ENCODE results near the gene KRT8. TPM values are rescaled to one million over a fixed set of nuclear protein-coding genes. Genes with fewer than 3 reads are reported as not detected.

Gene KRT8
- total RNA-seq, 1 donor from 2014 or later = 54.3 TPM

GRCh38 chr12:52901715-52902541 is 2.9 kb downstream of the KRT8 start:
- no peak for DNase-seq (ENCODE audit: low spot score in 2 of 2)
- Histone ChIP-seq H3K4me1 (peaks cover 0 to 10% of the 10 kb centered on the region in 2 donors), H3K36me3 (peaks cover 13 to 44% of the 10 kb centered on the region in 2 donors), H3K4me3 (no peak overlapping the region), H3K27ac (no peak overlapping the region), H3K9me3 (no peaks in the 10 kb centered on the region), H3K27me3 (no peaks in the 10 kb centered on the region)
- TF ChIP-seq CTCF (IDR thresholded peaks at IDR 0.05) = no peak
- intact Hi-C loops (cut with DNase I) = loop anchor here (5.0 kb wide), 1 partner anchor 80 kb away; no protein-coding TSS in a partner anchor

- intact Hi-C loops (cut with DNase I) = loop anchor here (5.0 kb wide), 1 partner anchor 81 kb away; no protein-coding TSS in a partner anchor
- Histone ChIP-seq H3K4me1 (peaks cover 0 to 10% of the 10 kb centered on the region in 2 donors), H3K27ac (no peak overlapping the region), H3K9me3 (no peaks in the 10 kb centered on the region), H3K4me3 (no peak overlapping the region), H3K36me3 (peaks cover 13 to 44% of the 10 kb centered on the region in 2 donors), H3K27me3 (no peaks in the 10 kb centered on the region)
- DNase-seq (ENCODE audit: low spot score in 2 of 2) = no peak
- no peak for TF ChIP-seq CTCF (IDR thresholded peaks at IDR 0.05)
These were observed 3.8 kb downstream of the KRT8 start for GRCh38 chr12:52900896-52901714.

GRCh38 chr12:52900166-52900895 is 4.5 kb downstream of the KRT8 start:
- Histone ChIP-seq H3K9me3 (no peaks in the 10 kb centered on the region), H3K36me3 (peaks cover 13 to 44% of the 10 kb centered on the region in 2 donors), H3K4me1 (peaks cover 0 to 10% of the 10 kb centered on the region in 2 donors), H3K4me3 (no peak overlapping the region), H3K27ac (no peak overlapping the region), H3K27me3 (no peaks in the 10 kb centered on the region)
- intact Hi-C loops (cut with DNase I) = loop anchor here (5.0 kb wide), 1 partner anchor 82 kb away; no protein-coding TSS in a partner anchor
- TF ChIP-seq CTCF (IDR thresholded peaks at IDR 0.05) = no peak
- DNase-seq (ENCODE audit: low spot score in 2 of 2) = no peak

GRCh38 chr12:52899338-52900035 is 5.4 kb downstream of the KRT8 start:
- intact Hi-C loops (cut with DNase I) = loop anchor here (5.0 kb wide), 1 partner anchor 83 kb away; no protein-coding TSS in a partner anchor
- H3K4me3 ChIP-seq = no peak overlapping the region
- no peaks in the 10 kb centered on the region for H3K9me3 ChIP-seq
- H3K4me1 ChIP-seq = peaks cover 0 to 10% of the 10 kb centered on the region in 2 donors
- peaks cover 13 to 44% of the 10 kb centered on the region in 2 donors for H3K36me3 ChIP-seq
- H3K27me3 ChIP-seq = no peaks in the 10 kb centered on the region
- no peak for TF ChIP-seq CTCF (IDR thresholded peaks at IDR 0.05)
- H3K27ac ChIP-seq = no peak overlapping the region
- no peak for DNase-seq (ENCODE audit: low spot score in 2 of 2)

All from ascending aorta (tissue), 2 donors.